ENCODE data around the gene CASQ1.

- no peak for TF ChIP-seq POLR2A (IDR thresholded peaks at IDR 0.05; ENCODE audit: low read depth)
- TF ChIP-seq CTCF (IDR thresholded peaks at IDR 0.05) = no peak
- no peak for TF ChIP-seq EP300 (IDR thresholded peaks at IDR 0.05)
- peak in 1 of 2 donors; percentile 14 for TF ChIP-seq POLR2AphosphoS5 (IDR thresholded peaks at IDR 0.05)
These were observed 42.3 kb upstream of the CASQ1 start for GRCh38 chr1:160148121-160148520.

Data from esophagus muscularis mucosa (tissue), 4 donors.